HG02885 (cell line): Measurements from ENCODE around the gene ADORA1.

Experiments used
- ATAC-seq: cut with Tn5 transposase; IDR thresholded peaks from one replicate; pipeline ENCODE4 v1.9.1; 2021; ENCODE audit warnings: mild to moderate bottlenecking; ENCODE audit not compliant: unreplicated experiment, poor library complexity

Gene ADORA1

GRCh38 chr1:203093754-203094410 is 33.6 kb upstream of the ADORA1 start:
- no peak for ATAC-seq

DNA sequence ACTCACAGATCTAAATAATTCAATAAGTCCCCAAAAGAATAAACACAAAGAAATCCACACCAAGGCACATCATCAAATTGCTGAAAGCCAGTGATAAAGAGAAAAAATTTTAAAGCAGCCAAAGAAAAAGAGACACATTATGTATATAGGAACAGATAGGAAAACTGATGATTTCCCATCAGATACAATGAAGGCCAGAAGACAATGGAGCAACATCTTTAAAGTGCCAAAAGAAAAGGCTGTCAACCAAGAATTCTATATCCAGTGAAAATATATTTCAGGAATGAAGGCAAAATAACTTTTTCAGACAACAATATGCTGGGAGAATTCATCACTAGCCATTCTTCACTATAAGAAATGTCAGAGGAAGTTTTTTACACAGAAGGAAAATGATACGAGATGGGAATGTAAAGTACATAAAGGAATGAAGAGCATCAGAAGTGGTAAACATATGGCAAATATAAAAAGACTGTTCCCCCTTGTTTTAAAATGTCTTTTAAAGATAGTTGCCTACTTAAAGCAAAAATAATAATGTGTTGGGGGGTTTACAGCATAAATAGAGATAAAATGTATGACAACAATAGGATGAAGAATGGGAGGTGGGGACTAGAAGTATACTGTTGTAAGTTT is 32.4 kb upstream of the ADORA1 start:
- ATAC-seq, result no peak

GRCh38 chr1:203096566-203096965 is 31.0 kb upstream of the ADORA1 start:
- ATAC-seq, result no peak

DNA sequence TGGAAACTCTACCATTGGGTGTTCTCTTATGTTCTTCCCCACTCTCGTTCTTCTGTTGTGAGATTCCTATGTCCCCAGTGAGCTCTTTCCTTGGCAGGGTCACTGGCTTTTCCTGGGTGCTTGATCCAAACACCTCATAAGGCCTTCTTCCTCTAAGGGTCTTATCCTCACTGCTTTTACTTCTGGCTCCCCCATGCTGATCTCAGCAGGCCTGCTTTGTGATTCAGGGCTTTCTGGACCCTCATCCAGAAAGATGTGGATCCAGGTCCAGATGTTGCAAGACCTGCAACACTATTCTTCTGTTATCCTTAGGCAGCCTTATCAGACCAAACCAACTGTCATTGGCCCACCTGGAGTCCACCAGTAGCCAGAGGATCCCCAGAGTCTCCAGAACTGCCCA is 30.5 kb upstream of the ADORA1 start:
- ATAC-seq, result no peak

DNA sequence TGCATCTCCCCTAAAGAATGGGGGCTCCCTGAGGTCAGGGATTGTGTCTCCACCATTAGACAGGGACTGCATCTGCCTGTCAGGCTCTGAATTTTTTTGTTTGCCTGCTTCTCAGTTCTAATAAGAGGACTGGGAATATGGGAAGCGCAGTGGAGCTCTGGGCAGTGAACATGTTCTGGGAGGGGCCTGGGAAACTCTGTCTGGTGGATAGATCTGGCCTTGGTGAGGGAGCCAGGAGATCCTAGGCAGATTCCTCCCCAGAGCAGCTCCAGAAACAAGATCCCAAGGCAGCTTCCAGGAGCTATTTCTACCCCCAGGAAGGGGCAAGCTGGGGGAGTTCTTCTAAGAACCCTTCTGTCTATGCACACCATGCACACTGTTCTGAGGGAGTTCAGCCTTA is 29.1 kb upstream of the ADORA1 start:
- no peak for ATAC-seq

- ATAC-seq, result no peak
Observed at GRCh38 chr1:203098914-203099520, 28.5 kb upstream of the ADORA1 start.

DNA sequence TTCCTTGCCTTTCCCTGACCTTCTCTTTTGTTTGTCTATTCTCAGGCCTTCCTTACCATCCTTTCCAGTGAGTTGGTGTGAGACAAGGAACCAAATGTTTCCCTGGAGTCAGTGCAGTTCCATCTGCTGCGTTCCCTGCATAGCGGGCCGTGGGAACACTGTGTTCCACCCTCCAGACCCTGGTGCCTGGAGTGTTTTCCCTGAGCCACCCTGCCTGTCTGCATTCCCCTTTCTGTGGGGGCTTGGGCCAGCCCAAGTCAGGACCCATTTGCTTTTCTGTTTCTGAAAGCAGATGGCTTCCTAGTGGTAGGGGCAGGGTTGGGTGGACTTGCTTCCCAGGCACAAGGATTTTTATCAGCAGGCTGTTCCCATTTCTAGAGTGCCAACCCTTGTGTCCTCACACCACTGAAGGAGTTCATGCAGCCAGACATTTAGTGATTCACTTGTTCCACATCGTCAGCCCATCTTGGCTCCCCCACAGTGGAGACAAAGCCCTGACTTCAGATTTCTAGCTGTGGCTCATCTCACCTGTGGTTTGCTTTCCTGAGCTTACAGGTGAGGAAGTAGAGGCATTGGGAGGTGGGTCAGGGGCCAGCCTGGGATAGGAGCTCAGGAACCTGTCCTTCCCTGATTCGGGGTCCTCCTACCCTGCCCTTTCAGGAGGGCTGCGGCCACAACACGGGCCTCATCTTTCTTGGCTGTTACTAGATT is 27.6 kb upstream of the ADORA1 start:
- no peak for ATAC-seq

DNA sequence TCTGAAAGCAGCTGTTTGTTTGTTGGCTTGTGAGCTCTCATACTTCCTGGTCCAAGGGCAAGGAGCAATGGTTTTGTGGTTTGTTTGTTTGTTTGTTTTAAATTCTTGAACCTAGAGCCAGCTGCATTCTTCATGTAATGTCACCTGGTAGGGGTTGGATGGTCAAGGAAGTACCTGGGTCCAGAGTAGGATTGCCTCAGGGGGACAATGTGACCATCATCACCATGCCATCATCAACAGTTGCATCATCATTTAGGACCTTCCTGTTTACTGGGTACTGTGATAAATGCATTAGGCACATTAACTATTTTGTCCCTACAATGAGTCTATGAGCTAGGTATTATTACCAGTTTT is 27.0 kb upstream of the ADORA1 start:
- no peak for ATAC-seq

DNA sequence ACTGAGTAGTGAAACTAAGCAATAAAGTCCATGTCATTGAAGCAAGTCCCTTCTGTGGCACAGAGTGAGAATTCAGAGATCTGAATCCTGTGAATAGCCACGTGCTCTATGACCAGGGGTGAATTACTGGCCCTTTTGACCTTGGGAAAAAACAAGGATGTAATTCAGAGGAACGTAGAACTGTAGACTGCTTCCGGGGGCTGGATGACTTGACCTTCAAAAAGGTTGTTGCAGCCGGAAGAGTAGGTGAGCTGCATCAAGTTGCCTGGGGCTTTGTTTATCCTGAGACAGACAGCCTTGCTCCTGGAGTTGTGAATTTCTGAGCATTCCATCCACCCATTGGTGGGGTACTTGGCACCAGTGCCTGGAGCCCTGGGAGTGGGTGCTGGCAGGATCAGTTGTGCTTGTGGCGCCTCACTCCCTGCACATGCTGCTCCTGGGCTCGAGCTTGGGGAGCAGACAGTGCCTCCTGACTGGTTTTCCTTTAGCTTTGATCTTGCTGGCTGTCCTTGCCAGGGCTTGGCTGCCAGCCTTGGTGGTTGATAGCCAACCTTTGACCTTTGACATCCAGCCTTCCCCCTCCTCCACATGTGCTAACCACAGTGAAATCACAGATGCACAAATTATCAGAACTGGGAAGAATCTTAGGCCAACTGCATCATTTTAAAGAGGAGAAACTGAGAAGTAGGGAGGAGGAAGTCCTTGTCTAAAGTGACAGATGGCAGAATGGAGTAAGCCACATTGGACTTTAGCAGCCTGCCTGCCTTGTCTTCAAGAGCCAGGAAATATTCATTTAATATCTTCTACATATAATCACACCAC is 25.5 kb upstream of the ADORA1 start:
- no peak for ATAC-seq

DNA sequence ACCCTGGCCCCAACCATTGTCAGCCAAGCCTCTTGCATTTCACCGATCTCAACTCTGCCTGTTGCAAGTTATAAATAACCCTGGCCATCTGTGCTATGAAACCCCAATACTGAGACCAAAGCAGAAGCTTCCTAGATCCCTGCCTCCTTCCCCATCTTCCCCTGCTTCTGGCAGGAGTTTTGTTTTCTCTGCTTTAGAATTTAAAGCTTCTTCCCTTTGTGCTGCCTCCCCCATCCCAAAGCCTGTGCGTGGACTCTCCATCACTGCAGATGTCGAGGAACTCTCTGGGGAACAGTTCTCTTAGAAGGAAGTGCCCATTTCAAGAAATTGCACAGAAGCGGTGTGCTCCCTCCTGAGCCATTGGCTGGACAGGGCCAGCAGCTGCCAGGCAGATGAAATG is 24.3 kb upstream of the ADORA1 start:
- ATAC-seq, result no peak

- no peak for ATAC-seq
Observed at GRCh38 chr1:203103829-203104495, 23.6 kb upstream of the ADORA1 start.

- no peak for ATAC-seq
Observed at GRCh38 chr1:203104789-203105390, 22.6 kb upstream of the ADORA1 start.

- no peak for ATAC-seq
Observed at GRCh38 chr1:203112475-203112874, 15.1 kb upstream of the ADORA1 start.

- ATAC-seq, result no peak
Observed at GRCh38 chr1:203113308-203113707, 14.2 kb upstream of the ADORA1 start.

DNA sequence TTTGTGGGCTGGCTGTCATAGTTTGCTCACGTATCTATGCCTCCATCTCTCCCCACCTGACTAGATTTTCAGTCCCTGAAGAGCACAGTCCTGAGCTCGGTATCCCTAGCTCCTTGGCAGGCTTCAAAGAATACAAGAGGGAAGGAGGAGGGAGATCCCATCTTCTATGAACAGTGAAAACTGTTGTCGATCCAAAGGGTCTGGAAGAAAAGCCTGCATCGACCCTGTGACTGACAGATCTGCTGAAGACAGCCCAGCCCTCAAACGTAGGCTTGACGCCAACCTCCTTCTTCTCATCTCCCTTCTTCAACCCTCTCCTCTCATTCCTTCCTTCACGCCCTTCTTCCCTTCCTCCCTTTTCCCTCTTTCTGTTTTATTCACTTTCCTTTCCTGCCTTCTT is 13.3 kb upstream of the ADORA1 start:
- no peak for ATAC-seq

DNA sequence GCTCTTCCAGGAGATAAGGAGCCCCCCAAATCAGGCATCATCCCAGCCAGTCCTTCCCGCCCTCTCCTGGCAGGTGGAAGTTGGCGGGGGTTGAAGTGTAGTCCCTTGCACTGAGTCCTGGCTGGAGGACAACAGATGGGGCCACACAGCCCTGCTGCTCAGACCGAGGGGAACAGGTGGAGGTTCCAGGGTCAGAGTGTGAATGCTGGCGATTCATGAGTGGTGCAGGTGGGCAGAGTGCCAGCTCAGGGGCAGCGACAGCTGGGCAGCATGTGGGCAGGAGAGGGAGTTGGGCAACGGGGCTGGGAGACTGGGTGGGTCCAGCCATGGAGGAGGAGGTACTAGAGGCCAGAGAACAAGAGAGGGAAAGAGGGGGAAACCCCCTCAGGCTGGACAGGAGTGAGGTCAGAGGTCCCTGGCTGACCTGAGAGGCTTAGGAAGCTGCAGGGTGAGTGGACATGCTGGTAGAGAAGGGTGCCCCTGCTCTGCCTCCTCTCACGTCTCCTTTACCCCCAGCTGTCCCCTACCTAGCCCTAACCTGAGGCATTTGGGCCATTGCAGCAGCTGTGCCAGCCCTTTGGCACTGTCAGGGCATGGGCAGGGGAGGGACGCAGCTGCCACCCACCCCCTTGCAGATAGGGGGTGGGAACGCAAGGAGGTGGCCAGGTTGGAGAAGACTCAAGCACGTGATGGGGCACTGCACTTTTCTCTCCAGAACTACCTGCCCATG is 11.3 kb upstream of the ADORA1 start:
- ATAC-seq, result no peak

DNA sequence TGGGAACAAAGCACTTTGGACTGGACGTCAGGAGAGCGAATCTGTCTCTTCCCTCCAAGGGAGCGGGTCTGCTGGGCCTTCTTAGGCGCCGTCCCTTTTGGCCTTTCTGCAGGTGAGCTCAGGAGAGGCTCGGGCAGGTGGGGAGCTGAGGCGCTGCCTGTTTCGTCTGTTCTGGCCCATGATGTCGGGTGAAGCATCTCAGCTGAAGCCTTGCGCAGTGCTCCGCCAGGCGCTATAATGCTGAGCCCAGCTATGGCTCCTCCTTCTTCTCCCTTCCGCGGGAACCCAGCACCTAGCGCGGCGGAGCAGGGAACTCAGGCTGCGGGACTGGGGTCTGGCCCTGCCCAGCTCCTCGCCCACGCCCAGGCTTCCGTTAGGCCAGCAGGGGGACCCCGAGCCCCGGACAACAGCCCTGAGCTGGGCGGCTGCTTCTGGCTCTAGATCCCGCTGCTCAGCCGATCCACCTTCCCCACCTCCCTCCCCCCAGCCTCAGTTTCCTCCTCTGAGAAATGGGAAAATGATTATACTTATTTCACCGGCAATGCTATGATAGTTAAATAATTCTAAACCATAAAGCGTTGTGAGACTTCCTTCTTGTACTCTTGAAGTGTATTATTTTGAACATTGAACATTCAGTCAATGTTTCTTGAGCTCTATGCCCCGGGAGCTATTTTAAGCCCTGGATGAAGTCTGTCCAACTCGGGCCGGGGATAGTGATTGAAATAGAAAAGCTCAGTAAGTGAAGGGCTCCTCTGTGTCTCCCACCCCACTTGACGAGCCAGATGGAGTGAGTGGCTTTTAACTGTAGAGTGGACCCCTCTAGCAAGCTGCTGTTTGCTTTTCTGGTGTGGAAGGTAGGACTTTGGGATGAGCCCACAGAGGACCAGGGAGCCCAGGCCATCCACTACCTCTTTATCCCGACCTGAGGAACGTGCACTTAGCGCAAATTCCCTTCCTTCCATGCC is 9.6 kb upstream of the ADORA1 start:
- ATAC-seq, result no peak
